Prostate gland (tissue), 2 donors: Measurements from ENCODE around the gene VASN.

Experiments
- POLR2AphosphoS5 ChIP-seq: sonication (generic); formaldehyde crosslinking; IDR thresholded peaks from one replicate; pipeline ENCODE4 v1.6.1; 2017; ENCODE audit warnings: antibody characterized with exemption
- TF ChIP-seq, protein P1 (sequence below), 4 experiments: fragments of 200-600 bp in 2 of 4; fragments of 450-650 bp in 2 of 4; sonication (generic) in 2 of 4; IDR thresholded peaks; 1 replicate in 3 of 4; 2 replicates in 1 of 4; pipeline ENCODE4 v1.5.1; 2016 to 2019; ENCODE audit warnings: antibody characterized with exemption in 4 of 4, mild to moderate bottlenecking in 2 of 4, moderate library complexity in 2 of 4

GRCh38 chr16:4370151-4370550 lies 1.5 kb upstream of the VASN start:
- TF ChIP-seq, protein P1, sequence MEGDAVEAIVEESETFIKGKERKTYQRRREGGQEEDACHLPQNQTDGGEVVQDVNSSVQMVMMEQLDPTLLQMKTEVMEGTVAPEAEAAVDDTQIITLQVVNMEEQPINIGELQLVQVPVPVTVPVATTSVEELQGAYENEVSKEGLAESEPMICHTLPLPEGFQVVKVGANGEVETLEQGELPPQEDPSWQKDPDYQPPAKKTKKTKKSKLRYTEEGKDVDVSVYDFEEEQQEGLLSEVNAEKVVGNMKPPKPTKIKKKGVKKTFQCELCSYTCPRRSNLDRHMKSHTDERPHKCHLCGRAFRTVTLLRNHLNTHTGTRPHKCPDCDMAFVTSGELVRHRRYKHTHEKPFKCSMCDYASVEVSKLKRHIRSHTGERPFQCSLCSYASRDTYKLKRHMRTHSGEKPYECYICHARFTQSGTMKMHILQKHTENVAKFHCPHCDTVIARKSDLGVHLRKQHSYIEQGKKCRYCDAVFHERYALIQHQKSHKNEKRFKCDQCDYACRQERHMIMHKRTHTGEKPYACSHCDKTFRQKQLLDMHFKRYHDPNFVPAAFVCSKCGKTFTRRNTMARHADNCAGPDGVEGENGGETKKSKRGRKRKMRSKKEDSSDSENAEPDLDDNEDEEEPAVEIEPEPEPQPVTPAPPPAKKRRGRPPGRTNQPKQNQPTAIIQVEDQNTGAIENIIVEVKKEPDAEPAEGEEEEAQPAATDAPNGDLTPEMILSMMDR (IDR thresholded peaks at IDR 0.05) = no peak
- no peak for TF ChIP-seq POLR2AphosphoS5
